ENCODE measurements around the gene NCK2.
A peak's percentile ranks its signal among the peaks of the same experiment; 100 is the strongest.

Gene NCK2

GRCh38 chr2:105778080-105778607 is 33.4 kb downstream of the NCK2 start:
- TF ChIP-seq CTCF (IDR thresholded peaks at IDR 0.05; ENCODE audit: control insufficient read depth, insufficient read depth, low read depth, low read length, missing control alignments) = no peak
- DNase-seq (ENCODE audit: low read depth) = no peak
- no peak overlapping the region for H3K4me3 ChIP-seq (ENCODE audit: control insufficient read depth, low read depth, low read length)

- DNase-seq (ENCODE audit: low read depth) = no peak
- H3K4me3 ChIP-seq (ENCODE audit: control insufficient read depth, low read depth, low read length) = no peak overlapping the region
- no peak for TF ChIP-seq CTCF (IDR thresholded peaks at IDR 0.05; ENCODE audit: control insufficient read depth, insufficient read depth, low read depth, low read length, missing control alignments)
Observed at GRCh38 chr2:105779394-105779793, 34.7 kb downstream of the NCK2 start.

- TF ChIP-seq CTCF (IDR thresholded peaks at IDR 0.05; ENCODE audit: control insufficient read depth, insufficient read depth, low read depth, low read length, missing control alignments) = no peak
- H3K4me3 ChIP-seq (ENCODE audit: control insufficient read depth, low read depth, low read length) = no peak overlapping the region
- no peak for DNase-seq (ENCODE audit: low read depth)
Observed at GRCh38 chr2:105780606-105781005, 35.9 kb downstream of the NCK2 start.

- TF ChIP-seq CTCF (IDR thresholded peaks at IDR 0.05; ENCODE audit: control insufficient read depth, insufficient read depth, low read depth, low read length, missing control alignments) = no peak
- no peak overlapping the region for H3K4me3 ChIP-seq (ENCODE audit: control insufficient read depth, low read depth, low read length)
- no peak for DNase-seq (ENCODE audit: low read depth)
Observed at GRCh38 chr2:105781274-105781978, 36.7 kb downstream of the NCK2 start.

- no peak overlapping the region for H3K4me3 ChIP-seq (ENCODE audit: control insufficient read depth, low read depth, low read length)
- no peak for DNase-seq (ENCODE audit: low read depth)
- peak; percentile 19 for TF ChIP-seq CTCF (IDR thresholded peaks at IDR 0.05; ENCODE audit: control insufficient read depth, insufficient read depth, low read depth, low read length, missing control alignments)
Observed at GRCh38 chr2:105782123-105782522, 37.4 kb downstream of the NCK2 start.

- TF ChIP-seq CTCF (IDR thresholded peaks at IDR 0.05; ENCODE audit: control insufficient read depth, insufficient read depth, low read depth, low read length, missing control alignments) = no peak
- H3K4me3 ChIP-seq (ENCODE audit: control insufficient read depth, low read depth, low read length) = no peak overlapping the region
- no peak for DNase-seq (ENCODE audit: low read depth)
Observed at GRCh38 chr2:105782646-105783045, 37.9 kb downstream of the NCK2 start.
